Measurements from ENCODE around the gene HES1.

HES1 gene

DNA sequence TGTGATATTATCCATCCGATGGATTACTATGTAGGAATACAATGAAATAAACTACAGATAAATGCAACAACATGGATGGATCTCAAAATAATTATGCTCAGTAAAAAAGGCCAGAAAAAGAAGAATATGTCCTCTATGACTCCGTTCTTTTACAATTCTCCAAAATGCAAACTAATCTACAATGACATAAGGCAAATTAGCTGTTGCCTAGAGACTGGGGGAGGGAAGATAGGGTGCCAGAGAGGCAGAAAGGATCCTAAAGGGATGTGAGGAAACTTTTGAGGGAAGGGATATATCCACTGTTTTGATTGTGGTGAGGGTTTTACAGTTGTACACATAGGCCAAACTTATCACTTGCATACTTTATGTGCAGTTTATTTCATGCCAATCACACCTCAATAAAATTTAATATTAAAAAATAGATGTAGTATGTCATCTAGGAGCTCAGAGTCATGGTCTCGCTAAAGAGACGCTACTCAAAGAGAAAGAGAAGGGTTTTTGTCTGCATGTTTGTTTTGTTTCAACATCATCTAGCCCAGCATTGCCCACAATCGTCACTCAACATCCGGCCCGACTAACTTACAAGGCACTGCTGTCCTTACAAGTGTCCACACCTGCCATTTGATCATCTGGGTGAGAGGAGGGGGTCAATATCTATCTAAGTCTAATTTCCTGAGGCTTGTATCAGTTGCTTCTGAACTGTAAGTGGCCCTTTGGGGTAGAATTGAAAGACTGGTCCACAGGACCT is 29.5 kb downstream of the HES1 start:
- no peak for DNase-seq (ENCODE audit: low read depth in 2 of 3, low spot score in 1 of 3)

DNA sequence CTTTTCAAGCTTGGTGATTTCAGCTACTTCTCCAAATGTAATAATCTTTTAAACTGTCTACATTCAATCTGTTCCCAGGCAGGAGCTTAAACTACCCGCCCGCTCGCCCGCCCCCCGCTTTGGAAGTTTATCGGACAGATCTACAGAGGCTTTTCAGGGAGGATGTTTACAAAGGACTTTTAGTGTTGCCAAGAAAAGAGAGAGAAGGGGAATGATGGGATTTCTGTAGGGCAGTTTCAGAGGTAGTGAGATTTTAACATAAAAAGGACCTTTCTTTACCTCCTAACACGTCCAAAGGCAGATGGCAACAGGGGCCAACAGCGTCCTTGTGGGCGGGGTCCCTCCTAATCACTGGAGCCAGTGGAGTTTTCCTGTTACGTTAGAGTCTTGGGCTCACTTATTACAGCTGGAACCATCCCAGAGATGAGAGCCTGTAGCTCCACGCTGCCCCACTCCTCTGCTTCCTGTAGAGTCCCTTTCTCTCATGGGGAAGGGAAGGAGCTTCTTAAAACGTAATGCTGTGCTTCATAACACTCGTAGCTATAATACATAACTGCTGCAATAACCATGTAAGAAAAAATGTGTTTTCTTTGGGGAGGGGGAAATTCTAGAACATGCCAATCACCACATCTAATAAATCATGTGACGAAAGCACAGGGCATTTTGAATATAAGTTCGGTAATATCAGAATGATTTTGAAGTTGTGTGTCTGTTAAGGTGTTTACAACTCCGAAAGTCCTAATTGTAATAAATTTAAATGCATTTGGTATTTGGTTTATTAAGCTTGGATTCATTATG is 30.9 kb downstream of the HES1 start:
- DNase-seq (ENCODE audit: low read depth in 2 of 3, low spot score in 1 of 3) = no peak

DNA sequence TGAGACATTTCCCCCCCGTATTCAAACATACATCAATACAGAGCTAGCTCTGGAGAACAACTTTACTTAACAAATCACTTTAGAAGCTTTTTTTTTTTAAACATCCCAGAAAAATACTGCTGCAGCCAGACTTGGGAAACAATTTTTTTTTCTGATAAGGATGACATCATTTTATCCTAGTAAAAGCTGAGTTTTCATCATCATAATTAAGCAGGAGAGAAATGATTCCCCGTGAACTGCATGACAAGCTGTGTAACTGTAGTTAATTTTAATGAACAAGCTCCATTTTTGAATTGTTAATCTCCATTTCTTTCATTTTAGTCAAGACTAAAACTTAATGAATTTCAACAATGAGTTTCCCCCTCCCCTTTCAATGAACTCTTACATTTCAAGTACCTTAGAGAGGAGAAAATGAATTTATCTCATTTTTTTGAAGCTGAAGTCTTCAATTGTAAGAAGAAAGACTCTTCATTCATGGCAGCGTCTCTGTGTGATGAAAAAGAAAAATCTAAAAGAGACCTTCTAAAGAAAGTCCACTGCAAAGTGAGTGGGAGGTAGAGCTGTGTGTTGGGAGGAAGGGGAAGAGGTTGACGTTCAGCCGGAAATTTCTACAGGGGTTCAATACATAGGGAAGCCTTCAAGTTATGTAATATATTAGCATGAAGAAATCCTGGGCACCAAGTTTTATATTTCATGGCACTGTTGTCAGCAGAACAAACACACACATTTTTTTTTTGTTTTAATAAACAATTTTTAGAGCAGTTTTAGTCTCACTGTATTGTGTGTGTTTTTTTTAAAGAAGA is 31.7 kb downstream of the HES1 start:
- no peak for DNase-seq (ENCODE audit: low read depth in 2 of 3, low spot score in 1 of 3)

DNA sequence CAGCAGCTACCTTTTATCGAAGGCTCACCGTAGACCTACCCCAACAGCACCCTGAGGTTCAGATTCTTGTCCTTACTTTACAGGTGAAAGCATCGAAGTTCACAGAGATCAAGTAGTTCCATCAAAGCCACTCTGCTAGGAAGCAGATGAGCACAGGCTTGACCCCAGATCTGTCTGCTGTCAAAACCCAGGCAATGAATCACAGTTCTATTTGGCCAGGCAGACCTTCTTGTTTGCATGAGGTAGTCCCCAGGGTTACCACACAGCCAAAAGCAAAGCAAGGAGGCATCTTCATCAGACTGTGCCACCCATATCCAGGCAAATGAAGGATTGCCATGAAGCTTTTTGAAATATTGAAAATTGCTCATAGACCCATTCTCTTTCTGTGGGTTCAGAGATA is 33.0 kb downstream of the HES1 start:
- no peak for DNase-seq (ENCODE audit: low read depth in 2 of 3, low spot score in 1 of 3)

DNA sequence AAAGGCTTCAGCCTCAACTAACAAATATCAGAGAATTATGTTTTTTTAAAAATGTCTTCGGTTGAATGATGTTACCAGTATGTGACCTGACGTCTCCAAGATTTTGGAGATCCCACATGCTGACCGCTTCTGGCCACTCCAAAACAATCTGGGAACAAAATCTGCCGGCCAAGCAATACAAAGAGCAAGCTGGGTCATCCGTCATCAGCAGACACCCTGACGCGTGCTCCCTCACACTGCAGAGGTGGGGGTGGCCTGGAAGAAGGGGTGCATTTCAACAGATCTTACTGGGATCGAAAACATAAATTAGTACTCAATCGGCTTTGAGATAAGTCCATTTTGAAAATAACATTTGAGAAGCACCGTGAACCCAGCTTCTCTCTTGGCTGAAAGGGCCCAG is 33.6 kb downstream of the HES1 start:
- no peak for DNase-seq (ENCODE audit: low read depth in 2 of 3, low spot score in 1 of 3)

DNA sequence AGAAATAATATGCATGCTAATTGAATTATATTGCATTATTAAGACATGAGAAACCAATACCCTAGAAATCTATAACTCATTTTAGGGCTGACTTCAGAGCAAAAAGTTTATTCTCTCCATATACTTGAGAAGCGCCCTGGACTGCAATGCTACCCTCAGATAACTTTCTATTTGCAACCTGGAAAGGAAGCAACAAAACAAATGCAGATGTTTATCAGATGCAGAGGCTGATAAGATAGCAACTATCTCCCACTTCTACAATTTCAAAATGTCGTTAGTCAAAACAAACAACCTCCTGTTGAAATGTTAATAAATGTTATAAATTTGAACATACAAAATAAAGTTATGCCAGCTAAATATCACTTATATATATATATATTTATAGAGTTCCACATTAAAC is 34.8 kb downstream of the HES1 start:
- no peak for DNase-seq (ENCODE audit: low read depth in 2 of 3, low spot score in 1 of 3)

DNA sequence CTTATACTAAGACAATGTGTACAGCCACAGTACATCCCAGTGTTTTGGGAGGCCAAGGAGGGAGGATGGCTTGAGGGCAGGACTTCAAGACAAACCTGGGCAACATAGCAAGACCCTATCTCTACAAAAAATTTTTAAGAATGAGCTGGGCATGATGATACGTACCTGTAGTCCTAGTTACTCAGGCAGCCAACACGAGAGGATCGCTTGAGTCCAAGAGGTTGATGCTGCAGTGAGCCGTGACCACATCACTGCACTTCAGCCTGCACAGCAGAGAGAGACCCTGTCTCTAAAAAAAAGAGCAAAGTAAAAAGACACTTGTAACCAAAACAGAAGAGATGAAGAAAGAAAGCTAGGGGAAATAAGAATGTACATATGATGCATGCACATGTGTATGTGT is 38.5 kb downstream of the HES1 start:
- no peak for DNase-seq (ENCODE audit: low read depth in 2 of 3, low spot score in 1 of 3)

DNA sequence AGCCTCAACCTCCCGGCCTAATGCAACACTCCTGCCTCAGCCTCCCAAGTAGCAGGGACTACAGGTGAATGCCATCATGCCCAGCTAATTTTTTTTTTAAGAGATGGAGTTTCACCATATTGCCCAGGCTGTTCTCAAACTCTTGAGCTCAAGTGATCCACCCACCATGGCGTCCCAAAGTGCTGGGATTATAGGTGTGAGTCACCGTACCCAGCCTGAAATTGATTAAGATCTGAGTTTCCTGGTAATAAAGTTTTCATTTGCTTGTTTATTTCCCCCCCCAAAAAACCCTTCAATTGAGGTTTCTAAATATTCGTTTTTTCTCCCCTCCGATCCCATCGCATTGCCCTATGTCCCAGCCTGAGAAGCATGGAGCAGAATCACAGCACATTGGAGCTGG is 39.0 kb downstream of the HES1 start:
- DNase-seq (ENCODE audit: low read depth in 2 of 3, low spot score in 1 of 3) = no peak

DNA sequence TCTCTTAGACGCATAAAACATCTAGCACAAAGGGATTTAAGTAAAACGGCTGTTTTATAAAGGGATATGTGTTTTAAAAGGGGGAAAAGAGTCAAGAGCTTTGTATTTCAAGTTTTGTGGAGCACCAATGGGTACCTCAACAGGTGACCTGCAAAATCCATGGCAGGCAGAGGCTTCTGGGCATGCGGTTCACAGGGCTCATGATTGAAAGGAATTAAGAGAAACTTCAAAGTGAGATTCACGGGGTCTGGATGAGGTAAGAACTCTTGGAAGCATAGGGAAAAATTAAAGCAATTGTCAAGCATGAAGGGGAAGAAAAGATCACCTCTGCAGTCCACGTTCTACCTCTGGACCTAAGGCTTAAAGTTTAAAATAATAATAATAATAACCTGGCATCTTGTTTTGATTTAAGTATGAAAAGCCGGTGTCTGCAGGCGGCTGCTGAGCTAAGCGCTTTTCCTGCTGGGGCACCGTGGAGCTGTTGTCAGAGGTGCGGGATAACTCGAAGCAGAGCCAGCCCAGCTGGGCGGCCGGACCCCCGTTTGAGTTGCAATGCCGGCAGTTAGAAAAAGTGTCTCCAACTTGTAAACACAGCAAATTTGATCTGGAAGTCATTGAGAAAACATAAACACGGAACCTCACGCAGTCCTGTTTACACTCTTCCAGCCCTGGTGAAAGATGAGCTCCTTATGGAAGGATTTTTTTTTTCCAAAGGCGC is 40.5 kb downstream of the HES1 start:
- DNase-seq (ENCODE audit: low read depth in 2 of 3, low spot score in 1 of 3) = no peak

DNA sequence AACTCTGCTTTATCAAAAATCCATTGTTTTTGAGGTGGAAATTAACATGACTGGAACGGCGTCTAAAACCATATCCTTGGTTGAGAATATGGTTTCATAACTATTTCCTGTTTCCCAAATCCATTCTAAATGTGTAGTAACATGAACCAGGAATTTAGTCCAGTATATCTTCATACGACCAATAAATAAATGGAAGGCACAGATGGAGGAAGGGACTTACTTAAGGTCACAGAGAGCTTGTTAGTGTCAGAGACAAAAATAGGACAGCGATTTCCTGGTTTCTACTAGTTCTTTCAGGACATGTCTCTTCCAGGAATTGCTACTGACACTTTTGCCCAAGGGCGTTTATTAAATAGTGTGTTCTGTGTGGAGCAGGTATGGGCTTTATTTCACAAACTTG is 41.2 kb downstream of the HES1 start:
- DNase-seq (ENCODE audit: low read depth in 2 of 3, low spot score in 1 of 3) = no peak

DNA sequence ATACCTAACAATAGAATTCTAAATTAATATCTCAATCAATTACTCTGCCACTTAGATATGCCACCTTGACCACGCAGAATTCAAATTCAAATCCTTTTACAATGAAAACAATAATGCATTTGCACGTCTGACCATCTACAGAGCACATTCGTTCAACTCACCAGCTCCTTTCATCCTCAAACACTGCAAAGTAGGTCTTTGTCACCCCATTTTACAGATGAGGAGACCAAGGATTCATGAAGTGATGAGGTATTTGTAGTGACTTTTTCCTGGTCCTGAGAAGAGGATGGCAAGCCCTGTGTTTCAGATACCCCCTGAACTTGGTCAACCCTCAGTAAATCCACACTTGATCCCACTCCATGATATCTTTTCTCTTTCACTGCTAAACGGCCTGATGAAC is 42.2 kb downstream of the HES1 start:
- no peak for DNase-seq (ENCODE audit: low read depth in 2 of 3, low spot score in 1 of 3)

DNA sequence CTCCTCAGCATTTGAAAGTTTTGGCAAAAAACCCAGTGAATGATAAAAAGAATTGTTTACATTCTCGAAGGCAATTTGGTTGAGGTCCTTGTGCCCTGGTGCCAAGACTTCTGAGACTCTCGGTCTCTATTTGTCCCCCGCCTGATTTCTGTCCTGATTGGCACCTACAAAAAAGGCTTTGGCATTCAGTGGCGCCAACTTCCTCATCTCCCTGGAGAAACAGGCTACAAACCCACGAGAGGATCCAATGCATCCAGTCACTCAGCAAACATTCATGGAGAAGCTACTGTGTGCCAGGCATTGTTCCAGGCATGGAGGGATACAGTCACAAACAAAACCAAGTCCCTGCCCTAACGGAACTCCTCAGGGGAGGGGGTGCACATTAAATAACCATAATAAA is 42.7 kb downstream of the HES1 start:
- no peak for DNase-seq (ENCODE audit: low read depth in 2 of 3, low spot score in 1 of 3)

DNA sequence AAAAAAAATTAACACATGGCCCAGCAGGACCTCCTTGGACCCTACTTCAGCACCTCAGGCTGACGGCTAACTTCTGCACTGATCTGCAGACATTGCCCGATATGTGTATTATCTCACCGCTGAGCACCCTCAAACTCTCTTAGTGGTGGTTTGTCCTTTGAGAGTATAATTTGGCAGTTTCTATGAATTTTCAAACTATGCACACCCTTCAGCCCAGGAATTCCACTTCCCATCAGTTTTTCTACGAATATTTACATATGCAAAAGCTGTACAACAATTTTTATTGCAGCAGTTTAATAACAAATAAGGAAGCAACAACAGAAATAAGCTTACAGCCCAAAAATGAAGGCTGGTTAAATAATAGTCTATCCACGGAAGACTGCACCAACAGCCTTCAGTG is 44.6 kb downstream of the HES1 start:
- DNase-seq (ENCODE audit: low read depth in 2 of 3, low spot score in 1 of 3) = no peak

DNA sequence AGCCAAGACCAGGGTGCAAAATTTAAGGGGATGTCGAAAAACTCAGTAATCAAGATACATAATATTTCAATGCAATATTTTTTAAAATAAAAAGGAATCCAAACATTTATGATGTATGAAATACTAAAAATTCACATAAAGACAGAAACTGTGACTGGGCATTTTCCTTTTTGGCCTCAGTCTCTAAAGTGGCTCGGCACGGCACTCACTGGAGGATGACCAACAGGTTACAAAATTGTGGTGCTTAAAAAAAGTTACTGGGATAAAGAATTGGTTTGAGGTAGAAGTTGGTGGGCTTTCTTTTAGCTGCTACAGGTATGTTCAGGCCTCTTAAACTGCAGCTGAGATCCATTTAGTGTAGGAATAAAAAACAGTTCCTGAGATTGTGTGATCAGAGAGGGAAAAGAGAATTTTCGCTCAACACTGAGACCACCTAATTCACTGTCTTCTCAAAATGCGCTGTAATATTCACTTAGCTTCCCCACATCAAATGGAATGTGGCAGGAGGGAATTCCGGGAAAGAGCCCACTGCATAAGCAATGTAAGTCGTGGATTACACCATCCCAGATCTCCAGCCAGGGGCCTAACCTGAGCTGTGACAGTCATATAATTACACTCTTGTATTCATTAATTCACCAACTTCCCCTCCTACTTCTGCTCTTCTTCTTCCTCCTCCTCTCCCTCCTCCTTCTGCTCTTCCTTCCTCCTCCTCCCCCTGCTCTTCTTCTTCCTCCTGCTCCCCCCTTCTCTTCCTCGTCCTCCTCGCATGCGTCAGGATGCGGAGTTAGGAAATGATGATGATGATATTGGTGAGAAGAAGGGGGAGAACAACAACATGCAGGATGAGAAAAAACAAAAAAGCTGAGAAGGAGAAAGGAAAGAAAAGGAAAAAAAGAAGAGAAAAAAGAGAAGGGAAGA is 45.9 kb downstream of the HES1 start:
- no peak for DNase-seq (ENCODE audit: low read depth in 2 of 3, low spot score in 1 of 3)

DNA sequence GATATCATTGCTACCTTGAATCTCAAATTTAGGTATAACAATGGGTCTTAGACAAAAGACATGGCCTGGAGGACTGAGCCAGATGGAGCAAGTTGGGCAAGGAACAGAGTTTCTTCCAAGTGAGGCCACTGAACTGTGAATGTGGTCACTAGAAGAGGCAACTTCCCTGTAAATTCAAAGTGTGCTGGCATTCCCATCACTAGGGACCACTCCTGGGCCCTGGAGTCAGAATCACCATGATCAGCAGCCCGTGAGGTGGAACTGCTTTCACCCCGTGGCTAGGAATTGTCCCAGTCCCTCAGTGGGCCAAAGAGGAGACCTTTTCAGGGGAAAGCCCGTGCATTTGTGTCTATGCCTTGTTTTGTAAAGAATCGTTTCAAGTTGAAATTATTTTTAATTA is 47.3 kb downstream of the HES1 start:
- no peak for DNase-seq (ENCODE audit: low read depth in 2 of 3, low spot score in 1 of 3)

DNA sequence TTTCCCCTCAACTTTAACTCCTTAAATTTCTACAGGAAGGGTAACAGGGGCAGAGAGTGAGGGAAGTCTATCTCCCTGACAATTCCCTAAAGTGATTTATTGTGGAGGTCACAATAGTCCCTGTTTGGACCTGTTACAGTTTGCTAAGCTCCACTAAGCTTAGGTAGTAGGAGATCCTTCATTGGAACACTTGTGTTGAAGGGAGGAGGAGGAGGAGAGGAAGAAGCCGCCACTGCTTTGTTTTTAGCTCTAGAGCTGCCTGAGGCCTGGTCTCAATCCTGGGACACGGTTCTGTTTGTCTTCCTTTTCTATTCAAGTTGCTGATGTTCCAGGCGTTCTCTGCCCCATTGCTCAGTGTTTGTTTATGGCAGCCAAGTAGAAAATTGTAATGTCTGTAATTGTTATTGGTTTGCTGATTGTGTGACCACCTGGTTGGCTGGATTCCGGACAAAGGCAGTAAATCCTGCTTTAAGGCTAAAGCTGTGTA is 48.4 kb downstream of the HES1 start:
- DNase-seq (ENCODE audit: low read depth in 2 of 3, low spot score in 1 of 3) = no peak

DNA sequence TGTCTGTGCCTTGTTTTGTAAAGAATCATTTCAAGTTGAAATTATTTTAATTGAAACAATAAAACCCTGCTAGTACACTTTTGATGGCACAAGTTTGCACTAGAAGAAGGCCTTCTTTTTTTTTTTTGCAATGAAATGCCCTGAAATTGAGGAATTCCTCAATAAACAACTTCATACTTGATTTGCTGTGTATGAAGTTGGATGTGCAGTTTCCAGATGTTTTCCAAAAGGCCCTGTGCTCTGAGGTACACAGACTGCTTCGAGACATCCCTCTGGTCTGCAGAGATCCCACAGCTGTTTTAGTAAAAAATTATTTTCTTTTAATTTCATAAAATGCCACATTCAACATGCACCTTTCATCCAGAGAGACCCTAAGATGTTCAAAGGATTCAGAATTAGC is 48.9 kb downstream of the HES1 start:
- DNase-seq (ENCODE audit: low read depth in 2 of 3, low spot score in 1 of 3) = no peak

DNA sequence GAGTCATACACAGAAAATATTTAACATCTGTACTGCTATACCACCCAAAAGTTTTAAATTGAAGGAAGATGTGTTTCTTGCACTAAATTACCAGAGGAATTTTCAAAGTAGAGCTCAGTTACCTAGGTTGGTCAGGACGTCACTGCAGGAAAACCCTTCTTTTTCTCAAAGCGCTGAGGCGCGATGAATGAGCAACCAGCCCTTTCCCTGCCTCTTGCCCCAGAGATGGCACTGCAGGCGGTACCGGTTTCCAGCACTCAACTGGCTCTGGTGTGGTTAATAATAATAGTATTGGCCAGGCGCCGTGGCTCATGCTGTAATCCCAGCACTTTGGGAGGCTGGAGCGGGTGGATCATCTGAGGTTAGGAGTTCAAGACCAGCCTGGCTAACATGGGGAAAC is 49.3 kb downstream of the HES1 start:
- DNase-seq (ENCODE audit: low read depth in 2 of 3, low spot score in 1 of 3) = no peak

DNA sequence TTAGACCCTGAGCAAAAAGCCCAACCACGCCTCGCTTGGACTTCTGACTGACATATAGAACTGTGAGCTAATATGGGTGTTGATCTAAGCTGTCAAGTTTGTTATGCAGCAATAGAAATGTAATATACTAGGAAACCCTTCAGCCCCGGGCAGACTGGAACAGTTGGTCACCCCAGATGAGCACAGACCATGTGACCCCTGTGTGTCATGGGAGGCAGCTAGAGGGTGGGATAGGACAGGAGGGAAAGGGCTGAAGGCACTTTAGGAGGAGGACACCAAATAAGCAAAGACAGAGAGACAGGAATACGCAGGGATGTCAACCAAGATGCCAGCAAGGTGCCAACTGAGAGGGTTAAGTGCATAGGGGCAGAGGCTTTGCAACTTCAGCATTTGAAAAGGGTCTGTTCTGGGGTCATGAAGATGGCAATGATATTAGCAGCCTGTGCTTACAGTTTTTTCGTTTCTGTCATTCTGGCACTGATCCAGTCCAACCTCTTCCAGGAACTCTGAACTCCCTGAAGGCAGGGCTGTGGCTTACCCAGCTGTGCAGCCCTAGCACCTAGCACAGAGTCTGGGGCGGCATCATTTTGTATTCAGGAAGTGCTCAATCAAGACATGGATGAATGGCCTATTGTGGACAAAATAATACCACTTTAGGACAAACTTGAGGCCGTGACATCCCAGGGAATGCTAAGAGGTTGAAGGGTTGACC is 51.4 kb downstream of the HES1 start:
- DNase-seq (ENCODE audit: low read depth in 2 of 3, low spot score in 1 of 3) = no peak
